Raji (cell line): ENCODE data around the gene MEGF10.

ENCODE experiments used
- POLR2A ChIP-seq: IDR thresholded peaks from 2 replicates; pipeline ENCODE4 v1.6.1; 2011; ENCODE audit warnings: low read depth, low read length, control low read depth; ENCODE audit not compliant: insufficient read depth

Gene MEGF10

DNA sequence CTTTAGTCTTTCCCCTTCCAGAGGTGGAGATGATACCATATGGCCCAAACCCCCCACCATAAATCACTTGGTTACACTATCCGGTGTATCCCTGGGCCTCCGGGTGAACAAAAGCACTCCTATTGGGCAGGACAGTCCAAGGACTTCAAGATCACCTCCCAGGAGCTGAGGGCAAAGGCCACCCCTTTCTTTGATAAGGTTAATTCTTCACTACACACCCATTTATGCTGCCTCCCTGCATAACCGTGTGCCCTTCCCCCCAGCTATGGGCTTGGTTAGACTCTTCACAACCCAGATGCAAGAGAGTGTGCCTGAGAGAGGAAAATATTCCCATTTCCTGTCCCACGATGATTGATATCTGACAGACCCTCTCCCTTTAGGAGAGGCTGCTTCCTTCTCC lies 162.0 kb downstream of the MEGF10 start:
- no peak for TF ChIP-seq POLR2A

DNA sequence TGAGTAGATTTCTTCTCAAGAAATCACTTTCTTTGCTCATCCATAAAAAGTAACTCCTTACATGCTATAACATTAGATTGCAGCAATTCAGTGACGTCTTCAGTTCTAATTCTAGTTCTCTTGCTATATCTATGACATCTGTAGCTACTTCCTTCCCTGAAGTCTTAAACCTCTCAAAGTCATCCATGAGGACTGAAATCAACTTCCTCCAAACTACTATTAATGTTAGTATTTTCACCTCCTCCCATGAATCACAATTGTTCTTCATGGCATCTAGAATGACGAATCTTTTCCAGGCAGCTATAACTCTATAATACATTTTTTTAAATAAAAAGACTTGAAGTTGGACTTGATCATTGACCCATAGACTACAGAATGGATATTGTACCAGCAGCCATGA lies 180.6 kb downstream of the MEGF10 start:
- no peak for TF ChIP-seq POLR2A

DNA sequence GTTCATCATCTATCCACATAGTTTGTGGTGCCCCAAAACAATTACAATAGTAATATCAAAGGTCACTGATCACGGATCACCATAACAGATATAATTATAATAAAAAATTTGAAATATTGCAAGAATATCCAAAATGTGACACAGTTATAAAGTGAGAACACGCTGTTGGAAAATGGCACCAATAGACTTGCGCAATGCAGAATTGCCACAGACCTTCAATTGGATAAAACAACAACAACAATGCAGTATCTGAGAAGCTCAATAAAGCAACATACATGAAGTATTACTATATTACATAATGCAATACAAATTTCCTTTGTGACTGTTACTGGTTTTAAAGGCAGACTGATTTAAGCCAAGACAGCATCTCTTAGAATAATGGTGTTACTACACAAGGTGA lies 182.1 kb downstream of the MEGF10 start:
- no peak for TF ChIP-seq POLR2A

DNA sequence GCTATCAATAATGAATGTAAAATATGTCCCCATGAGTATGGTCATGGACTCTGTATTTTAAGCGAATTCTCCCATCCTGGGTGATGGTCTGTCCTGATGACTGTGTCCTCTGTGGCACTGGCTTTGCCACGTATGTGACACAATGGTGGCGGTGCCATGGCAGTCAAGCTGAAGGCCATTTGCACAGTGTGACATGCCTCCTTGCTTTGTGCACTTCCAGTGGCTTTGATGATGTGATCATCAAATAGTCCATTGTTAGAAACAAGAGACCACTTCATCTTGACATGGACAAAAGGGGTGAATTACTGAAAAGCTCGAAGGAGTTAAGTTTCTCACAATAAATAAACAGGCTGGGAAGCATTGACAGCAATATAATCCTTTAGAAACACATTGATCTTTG lies 195.9 kb downstream of the MEGF10 start:
- no peak for TF ChIP-seq POLR2A

DNA sequence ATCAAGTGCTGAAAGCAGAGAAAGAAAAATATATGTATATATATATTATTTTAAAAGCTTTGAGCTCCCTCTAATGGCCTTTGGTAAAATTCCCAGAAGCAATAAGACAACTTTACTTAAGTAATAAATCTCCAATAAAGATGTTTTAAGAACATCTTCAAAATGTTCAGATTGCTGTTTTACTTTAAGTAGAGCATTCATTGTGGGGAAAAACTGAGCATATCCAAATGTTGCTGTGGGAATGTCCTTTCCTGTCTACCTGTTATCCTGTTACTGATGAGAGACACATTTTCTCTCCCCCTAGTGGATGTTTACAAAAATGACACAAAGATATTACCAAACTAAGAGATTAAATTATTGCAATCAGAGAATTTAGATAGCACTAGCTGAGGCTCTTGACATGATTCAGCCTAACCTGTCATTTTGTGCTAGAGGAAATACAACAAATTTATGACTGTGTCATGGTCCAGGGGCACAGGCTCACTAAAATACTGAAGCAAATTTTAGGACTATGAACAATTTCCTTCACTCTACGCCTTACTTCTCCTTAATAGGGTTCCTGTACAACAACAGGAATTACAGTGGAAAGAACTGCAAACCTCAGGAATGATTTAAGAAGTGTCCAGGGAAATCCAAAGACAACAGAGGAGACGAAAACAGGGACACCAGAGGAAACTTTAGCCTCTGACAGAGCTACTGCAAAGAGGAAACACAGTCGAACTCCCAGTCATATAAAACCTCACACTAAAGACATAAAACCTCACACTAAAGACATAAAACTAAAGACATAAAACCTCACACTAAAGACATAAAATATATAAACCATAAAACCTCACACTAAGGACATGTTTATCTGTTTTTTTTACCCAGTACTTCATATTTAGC lies 202.5 kb downstream of the MEGF10 start:
- TF ChIP-seq POLR2A = no peak

DNA sequence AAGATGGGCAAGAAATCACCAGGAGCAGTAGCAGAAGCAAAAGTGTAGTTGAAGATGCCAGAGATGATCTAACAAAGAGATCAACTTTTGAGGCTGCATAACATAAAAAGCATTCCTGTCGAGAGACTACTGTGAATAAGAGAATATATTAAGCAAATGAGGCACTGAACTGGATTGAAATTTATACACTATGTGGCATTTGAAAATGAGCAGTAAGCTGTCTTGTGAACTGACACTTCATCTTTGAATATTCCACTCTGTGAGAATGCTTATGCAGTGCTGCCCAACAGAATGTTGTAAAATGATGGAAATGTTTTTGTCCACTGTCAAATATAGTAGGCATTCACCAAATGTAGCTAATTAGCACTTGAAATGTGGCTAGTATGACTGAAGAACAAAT lies 208.0 kb downstream of the MEGF10 start:
- no peak for TF ChIP-seq POLR2A

DNA sequence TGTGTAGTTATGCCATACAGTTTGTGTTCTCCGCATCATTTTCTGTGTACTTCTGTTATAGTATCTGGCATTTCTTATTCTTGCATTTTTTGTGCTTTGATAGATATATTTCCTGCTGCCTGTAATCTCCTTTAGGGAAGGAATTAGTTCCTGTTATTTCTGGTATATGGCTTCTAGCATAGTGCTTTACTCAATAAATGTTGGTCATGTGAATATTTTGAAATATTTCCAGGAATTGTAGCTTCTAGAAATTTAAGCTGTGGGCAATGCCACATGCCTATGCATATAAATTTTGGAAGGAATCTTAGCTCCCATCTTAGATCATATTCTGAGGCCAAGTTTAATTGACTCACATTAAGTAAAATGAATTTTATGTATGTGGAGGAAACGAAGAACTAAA lies 215.3 kb downstream of the MEGF10 start:
- TF ChIP-seq POLR2A = no peak

DNA sequence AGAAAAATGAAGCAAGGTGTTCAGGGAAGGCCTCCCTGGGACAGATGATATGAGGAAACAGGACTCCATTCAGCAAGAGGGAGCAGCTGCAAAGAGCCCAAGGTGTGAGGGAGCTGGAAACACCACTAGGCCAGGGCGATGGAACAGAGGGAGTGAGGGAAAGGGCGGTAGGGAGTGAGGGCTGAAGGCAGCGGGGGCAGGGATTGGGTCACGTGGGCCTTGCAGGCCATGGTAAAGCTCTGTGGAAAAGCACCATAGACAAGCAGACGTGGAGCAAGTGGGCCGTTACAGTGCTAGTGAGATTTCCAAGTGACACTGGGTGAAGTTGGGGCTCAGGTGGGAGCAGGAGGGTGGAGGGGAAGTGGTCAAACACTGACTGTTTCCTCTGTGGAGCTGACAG lies 216.0 kb downstream of the MEGF10 start:
- no peak for TF ChIP-seq POLR2A

DNA sequence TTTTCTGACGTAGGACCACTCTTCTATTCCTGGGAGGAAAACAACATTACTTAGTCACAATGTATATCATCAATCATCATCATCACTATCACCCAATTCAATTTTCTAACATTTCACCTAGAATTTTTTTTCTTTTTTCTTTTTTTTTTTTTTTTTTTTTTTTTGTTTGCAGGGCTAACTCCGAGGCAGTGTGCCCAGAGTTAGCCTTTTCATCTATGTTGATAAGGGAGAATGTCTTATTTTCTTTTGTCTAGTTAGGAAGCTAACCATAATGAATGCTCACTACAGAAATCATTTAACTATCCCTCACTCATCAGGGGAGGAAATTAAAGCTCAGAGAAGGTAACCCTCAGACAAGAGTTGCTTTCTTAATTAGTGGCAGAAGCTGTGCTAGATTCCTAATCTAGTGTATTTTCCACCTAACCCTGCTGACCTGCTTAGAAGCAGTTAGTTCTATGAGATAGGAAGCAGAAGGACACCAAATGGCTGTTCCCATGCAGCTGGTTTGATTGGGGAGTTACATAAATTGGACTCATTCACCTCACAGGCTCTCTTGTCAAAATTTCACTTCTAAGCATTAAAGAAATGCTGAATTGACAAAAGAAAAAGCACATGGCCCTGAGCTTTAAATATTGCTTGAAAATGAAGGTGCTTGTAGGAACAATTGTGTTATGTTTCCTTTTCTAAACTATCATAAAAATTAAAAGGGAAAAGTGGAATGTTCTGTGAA lies 218.2 kb downstream of the MEGF10 start:
- no peak for TF ChIP-seq POLR2A
